Testis (tissue), 5 donors: ENCODE data around the gene CTSS. TPM values are rescaled to one million over a fixed set of nuclear protein-coding genes. Genes with fewer than 3 reads are reported as not detected.
A peak's percentile ranks its signal among the peaks of the same experiment; 100 is the strongest.

ENCODE experiments used
- DNase-seq: peaks from one replicate; pipeline ENCODE4 v3.0.0-alpha.2; 2019
- H3K27ac ChIP-seq, 2 donors: fragments of 200-600 bp; sonication (generic); one replicate each; pipeline ENCODE4 v1.5.1; 2019
- H3K27me3 ChIP-seq: fragments of 200-600 bp; sonication (generic); one replicate; pipeline ENCODE4 v1.5.1; 2019
- H3K36me3 ChIP-seq: fragments of 200-600 bp; sonication (generic); one replicate; pipeline ENCODE4 v1.5.1; 2017; ENCODE audit warnings: low read depth; ENCODE audit errors: missing control alignments
- H3K4me1 ChIP-seq: fragments of 200-600 bp; sonication (generic); one replicate; pipeline ENCODE4 v1.5.1; 2019
- H3K4me3 ChIP-seq, 2 donors: fragments of 200-600 bp; sonication (generic); one replicate each; pipeline ENCODE4 v1.5.1; 2017 to 2019
- H3K9me3 ChIP-seq: fragments of 200-600 bp; sonication (generic); one replicate; pipeline ENCODE4 v1.5.1; 2017
- CTCF ChIP-seq, 3 experiments: fragments of 450-650 bp in 2 of 3; fragments of 200-600 bp in 1 of 3; sonication (generic) in 1 of 3; IDR thresholded peaks; one replicate each; pipeline ENCODE4 v1.5.1; 2016 to 2019; ENCODE audit warnings: antibody characterized with exemption in 3 of 3, mild to moderate bottlenecking in 2 of 3, moderate library complexity in 1 of 3
- POLR2A ChIP-seq: fragments of 450-650 bp; IDR thresholded peaks from one replicate; pipeline ENCODE4 v1.6.1; 2017; ENCODE audit warnings: antibody characterized with exemption, mild to moderate bottlenecking, moderate library complexity
- WGBS, 2 donors: methylation state at CpG; one replicate each; pipeline ENCODE4 v1.1.5; 2018; 5-methylcytosine and 5-hydroxymethylcytosine counted together
- intact Hi-C: fragments of 100-400 bp; cut with DNase I; formaldehyde crosslinking; loops from one replicate; pipeline ENCODE4 v1.15.1; 2023; ENCODE audit warnings: low total_unique reads
- long read RNA-seq, 2 donors: transcript quantifications; one replicate each; lab custom pipeline, GENCODE V29; 2026
- polyA plus RNA-seq: library from polyadenylated mRNA; stranded (reverse); fragments of 350-450 nt; fragmentation: Illumina TruSeq; extraction: RNeasy Lipid Tissue Mini Kit (QIAGEN cat#74804); gene quantifications from one replicate; pipeline ENCODE4 v1.2.3, GENCODE V29; 2014; ENCODE audit warnings: low read depth, low replicate concordance; ENCODE audit not compliant: insufficient read depth
- total RNA-seq, 2 donors: library from RNA; depleted of rRNA; stranded (reverse); fragments of >200 nt; gene quantifications; one replicate each; pipeline ENCODE4 v1.2.3, GENCODE V29; 2016

Gene CTSS
- total RNA-seq: 1 to 10 TPM; 7.4 to 9.2 TPM
- polyA plus RNA-seq: 61.0 TPM
- long read RNA-seq, donor 1, full-length matches to known transcripts: 9 of 17 reads
- long read RNA-seq, donor 1, partial matches to known transcripts: 8 of 17 reads
- long read RNA-seq, donor 1, other reads (novel, unspliced or antisense): 0 of 17 reads
- long read RNA-seq, donor 2, full-length matches to known transcripts: 5 of 5 reads
- long read RNA-seq, donor 2, partial matches to known transcripts: 0 of 5 reads
- long read RNA-seq, donor 2, other reads (novel, unspliced or antisense): 0 of 5 reads

- Histone ChIP-seq H3K4me3 (peak within 1 kb of the TSS; percentile 15 to 24), H3K27me3 (no peaks in the 10 kb centered on the region), H3K27ac (peak within 1 kb of the TSS; percentile 48 to 65), H3K9me3 (no peaks in the 10 kb centered on the region), H3K4me1 (peaks cover 3% of the 10 kb centered on the region), H3K36me3 (no peaks in the 10 kb centered on the region)
- TF ChIP-seq CTCF (IDR thresholded peaks at IDR 0.05) (no peak), POLR2A (no peak)
- 23 to 29% methylated on average over 4 of the region's 4 CpGs for WGBS, 2 donors
- intact Hi-C loops: no loop called here
- DNase-seq: no peak
Measured at GRCh38 chr1:150765296-150765976, at the start of gene CTSS. Gene CTSS, minus strand, starts transcription at chr1:150765778. Its CDS starts 1,015 bp downstream, at chr1:150764763.

- Histone ChIP-seq H3K4me3 (no peak overlapping the region), H3K9me3 (no peaks in the 10 kb centered on the region), H3K4me1 (no peaks in the 10 kb centered on the region), H3K27ac (no peak overlapping the region), H3K27me3 (no peaks in the 10 kb centered on the region), H3K36me3 (no peaks in the 10 kb centered on the region)
- intact Hi-C loops: no loop called here
- TF ChIP-seq POLR2A: no peak
- TF ChIP-seq CTCF (IDR thresholded peaks at IDR 0.05): peak; percentile 65 to 67 (median 65)
- DNase-seq: peak; percentile 79
- 57 to 64% methylated on average over 5 of the region's 5 CpGs for WGBS, 2 donors
Measured at GRCh38 chr1:150813028-150813707, 47.6 kb upstream of the CTSS start.

GRCh38 chr1:150810958-150811659, 45.5 kb upstream of the CTSS start:
- H3K36me3 ChIP-seq: no peaks in the 10 kb centered on the region

GRCh38 chr1:150809651-150810050, 44.1 kb upstream of the CTSS start:
- intact Hi-C loops: no loop called here
- DNase-seq: no peak
- H3K27ac ChIP-seq: no peak overlapping the region

More at GRCh38 chr1:150810958-150811659, 45.5 kb upstream of the CTSS start:
- intact Hi-C loops: no loop called here
- H3K9me3 ChIP-seq: no peaks in the 10 kb centered on the region
- DNase-seq: no peak
- TF ChIP-seq POLR2A (no peak), CTCF (IDR thresholded peaks at IDR 0.05) (no peak)
- WGBS, 2 donors: 70 to 77% methylated on average over 9 of the region's 9 CpGs
- H3K27me3 ChIP-seq: no peaks in the 10 kb centered on the region
- H3K27ac ChIP-seq: no peak overlapping the region
- no peak overlapping the region for H3K4me3 ChIP-seq
- H3K4me1 ChIP-seq: no peaks in the 10 kb centered on the region

More at GRCh38 chr1:150809651-150810050, 44.1 kb upstream of the CTSS start:
- 61 to 75% methylated on average over 3 of the region's 3 CpGs for WGBS, 2 donors
- Histone ChIP-seq H3K9me3 (no peaks in the 10 kb centered on the region), H3K36me3 (no peaks in the 10 kb centered on the region), H3K4me1 (no peaks in the 10 kb centered on the region), H3K4me3 (no peak overlapping the region), H3K27me3 (no peaks in the 10 kb centered on the region)
- no peak for TF ChIP-seq CTCF (IDR thresholded peaks at IDR 0.05)
- no peak for TF ChIP-seq POLR2A
